Fibroblast of skin of abdomen (primary cell): ENCODE measurements around the gene STAG3.

Experiments
- DNase-seq: peaks from one replicate; pipeline ENCODE4 v3.0.0-alpha.2; 2013

The STAG3 gene

GRCh38 chr7:100156331-100157068 lies 21.2 kb upstream of the STAG3 start:
- no peak for DNase-seq

- DNase-seq = no peak
Measured at GRCh38 chr7:100157069-100157333, 20.7 kb upstream of the STAG3 start.

GRCh38 chr7:100157334-100158228 lies 20.1 kb upstream of the STAG3 start:
- DNase-seq = no peak

- peak; percentile 82 for DNase-seq
Measured at GRCh38 chr7:100158229-100159098, 19.3 kb upstream of the STAG3 start, which contains the start of gene TRAPPC14. TSS of gene TRAPPC14 (minus strand) at chr7:100158723. CDS start at chr7:100158499, 224 bp downstream.

GRCh38 chr7:100159099-100159623 lies 18.6 kb upstream of the STAG3 start:
- no peak for DNase-seq

- DNase-seq = no peak
Measured at GRCh38 chr7:100160067-100160466, 17.7 kb upstream of the STAG3 start.

GRCh38 chr7:100163006-100163531 lies 14.6 kb upstream of the STAG3 start:
- DNase-seq = no peak

- no peak for DNase-seq
Measured at GRCh38 chr7:100163871-100164270, 13.8 kb upstream of the STAG3 start.

- DNase-seq = no peak
Measured at GRCh38 chr7:100166317-100166940, 11.3 kb upstream of the STAG3 start.

- DNase-seq = no peak
Measured at GRCh38 chr7:100166970-100167911, 10.5 kb upstream of the STAG3 start.

GRCh38 chr7:100167912-100168323 lies 9.8 kb upstream of the STAG3 start:
- peak; percentile 10 for DNase-seq

GRCh38 chr7:100169147-100169850 lies 8.4 kb upstream of the STAG3 start:
- no peak for DNase-seq

GRCh38 chr7:100170101-100170897 lies 7.4 kb upstream of the STAG3 start:
- no peak for DNase-seq

GRCh38 chr7:100171087-100171681 lies 6.5 kb upstream of the STAG3 start:
- DNase-seq = no peak

GRCh38 chr7:100171840-100172239 lies 5.9 kb upstream of the STAG3 start:
- DNase-seq = no peak

- DNase-seq = no peak
Measured at GRCh38 chr7:100173806-100174495, 3.8 kb upstream of the STAG3 start.

GRCh38 chr7:100174582-100174981 lies 3.1 kb upstream of the STAG3 start:
- DNase-seq = no peak

GRCh38 chr7:100175296-100175935 lies 2.3 kb upstream of the STAG3 start:
- no peak for DNase-seq
